IPS-18c (cell line): Measurements from ENCODE around the gene ZNF747.

ENCODE experiments used
- H3K4me3 ChIP-seq: 2 replicates; pipeline ENCODE4 v1.7.0; 2013; ENCODE audit warnings: low read depth, mild to moderate bottlenecking, low read length, moderate library complexity; ENCODE audit not compliant: insufficient read depth
- H3K9me3 ChIP-seq: one replicate; pipeline ENCODE4 v1.6.1; 2013; ENCODE audit warnings: mild to moderate bottlenecking, low read length, moderate library complexity; ENCODE audit not compliant: control insufficient read depth, insufficient read depth

ZNF747 gene

GRCh38 chr16:30534368-30535105, at the start of gene ZNF747:
Gene ZNF747, minus strand, starts transcription at chr16:30534858. Its CDS starts 179 bp downstream, at chr16:30534679.
- Histone ChIP-seq H3K4me3 (peak within 1 kb of the TSS; percentile 93), H3K9me3 (no peaks in the 10 kb centered on the region)

- Histone ChIP-seq H3K4me3 (no peak overlapping the region), H3K9me3 (no peaks in the 10 kb centered on the region)
Measured at GRCh38 chr16:30582611-30583340, 48.1 kb upstream of the ZNF747 start.

- Histone ChIP-seq H3K9me3 (no peaks in the 10 kb centered on the region), H3K4me3 (no peak overlapping the region)
Measured at GRCh38 chr16:30581457-30581856, 46.8 kb upstream of the ZNF747 start.

GRCh38 chr16:30574678-30575077, 40.0 kb upstream of the ZNF747 start:
- H3K4me3 ChIP-seq: no peak overlapping the region
- no peaks in the 10 kb centered on the region for H3K9me3 ChIP-seq

GRCh38 chr16:30571445-30572322, 37.0 kb upstream of the ZNF747 start, which contains the start of gene ZNF688:
Gene ZNF688, minus strand, starts transcription at chr16:30571714. Its CDS starts 85 bp downstream, at chr16:30571629.
- Histone ChIP-seq H3K4me3 (peak within 1 kb of the TSS; percentile 70), H3K9me3 (no peaks in the 10 kb centered on the region)

- H3K9me3 ChIP-seq: no peaks in the 10 kb centered on the region
- H3K4me3 ChIP-seq: peak overlapping the region; percentile 70
Measured at GRCh38 chr16:30570636-30571444, 36.2 kb upstream of the ZNF747 start.

GRCh38 chr16:30569746-30570635, 35.3 kb upstream of the ZNF747 start:
- no peaks in the 10 kb centered on the region for H3K9me3 ChIP-seq
- no peak overlapping the region; the same call in 1 of the 2 replicates for H3K4me3 ChIP-seq

GRCh38 chr16:30569281-30569680, 34.6 kb upstream of the ZNF747 start:
- no peaks in the 10 kb centered on the region for H3K9me3 ChIP-seq
- no peak overlapping the region for H3K4me3 ChIP-seq

GRCh38 chr16:30567991-30568638, 33.5 kb upstream of the ZNF747 start:
- Histone ChIP-seq H3K4me3 (no peak overlapping the region), H3K9me3 (no peaks in the 10 kb centered on the region)

- no peaks in the 10 kb centered on the region for H3K9me3 ChIP-seq
- H3K4me3 ChIP-seq: no peak overlapping the region
Measured at GRCh38 chr16:30567160-30567990, 32.7 kb upstream of the ZNF747 start.

- H3K4me3 ChIP-seq: no peak overlapping the region
Measured at GRCh38 chr16:30566531-30566930, 31.9 kb upstream of the ZNF747 start.

GRCh38 chr16:30565984-30566383, 31.3 kb upstream of the ZNF747 start:
- Histone ChIP-seq H3K4me3 (no peak overlapping the region), H3K9me3 (no peaks in the 10 kb centered on the region)

More at GRCh38 chr16:30566531-30566930, 31.9 kb upstream of the ZNF747 start:
- H3K9me3 ChIP-seq: no peaks in the 10 kb centered on the region

GRCh38 chr16:30565526-30565925, 30.9 kb upstream of the ZNF747 start:
- Histone ChIP-seq H3K4me3 (no peak overlapping the region), H3K9me3 (no peaks in the 10 kb centered on the region)

GRCh38 chr16:30562021-30562420, 27.4 kb upstream of the ZNF747 start:
- no peaks in the 10 kb centered on the region for H3K9me3 ChIP-seq
- no peak overlapping the region for H3K4me3 ChIP-seq
